ENCODE measurements around the gene PLA2G4B. TPM values are rescaled to one million over a fixed set of nuclear protein-coding genes. Genes with fewer than 3 reads are reported as not detected.
A peak's percentile ranks its signal among the peaks of the same experiment; 100 is the strongest.
"Not testable (repeated sequence)": the region's sequence is repeated elsewhere in the genome, so short reads cannot be mapped to it uniquely, and the experiment has no call there.

Gene PLA2G4B
- total RNA-seq, 2 experiments from 2014 or later, result 2.1 to 2.2 TPM

- H3K36me3 Mint-ChIP-seq, result no peaks in the 10 kb centered on the region
- H3K4me3 Mint-ChIP-seq, result no peak overlapping the region
- peaks cover 43% of the 10 kb centered on the region for H3K4me1 Mint-ChIP-seq
- H3K27ac Mint-ChIP-seq, result no peak overlapping the region
- no peaks in the 10 kb centered on the region for H3K27me3 Mint-ChIP-seq
- DNase-seq, result no peak
- H3K9me3 Mint-ChIP-seq, result no peaks in the 10 kb centered on the region
These were observed 8.5 kb upstream of the PLA2G4B start for GRCh38 chr15:41829959-41830646.

- H3K27ac Mint-ChIP-seq, result peak overlapping the region; percentile 66
- H3K27me3 Mint-ChIP-seq, H3K36me3 Mint-ChIP-seq, H3K9me3 Mint-ChIP-seq, H3K4me3 Mint-ChIP-seq: not testable (repeated sequence)
- peak; percentile 64 for DNase-seq
- H3K4me1 Mint-ChIP-seq, result peaks cover 43% of the 10 kb centered on the region
These were observed 7.4 kb upstream of the PLA2G4B start for GRCh38 chr15:41831291-41831690.

- Mint-ChIP-seq H3K27me3 (no peaks in the 10 kb centered on the region), H3K4me1 (peaks cover 43% of the 10 kb centered on the region), H3K9me3 (no peaks in the 10 kb centered on the region), H3K27ac (no peak overlapping the region), H3K4me3 (no peak overlapping the region), H3K36me3 (peaks cover 2% of the 10 kb centered on the region)
- DNase-seq, result no peak
These were observed 6.4 kb upstream of the PLA2G4B start for GRCh38 chr15:41832208-41832607.

- Mint-ChIP-seq H3K27me3 (no peaks in the 10 kb centered on the region), H3K36me3 (peaks cover 2% of the 10 kb centered on the region), H3K4me3 (peak overlapping the region; percentile 16), H3K4me1 (peaks cover 41% of the 10 kb centered on the region), H3K27ac (peak overlapping the region; percentile 26), H3K9me3 (no peaks in the 10 kb centered on the region)
- peak; percentile 18 for DNase-seq
These were observed 5.8 kb upstream of the PLA2G4B start for GRCh38 chr15:41832875-41833274.

- Mint-ChIP-seq H3K4me1 (peaks cover 34% of the 10 kb centered on the region), H3K36me3 (peaks cover 2% of the 10 kb centered on the region), H3K4me3 (no peak overlapping the region), H3K27ac (no peak overlapping the region), H3K27me3 (no peaks in the 10 kb centered on the region), H3K9me3 (no peaks in the 10 kb centered on the region)
- DNase-seq, result no peak
These were observed 4.6 kb upstream of the PLA2G4B start for GRCh38 chr15:41834096-41834495.

- peaks cover 2% of the 10 kb centered on the region for H3K36me3 Mint-ChIP-seq
- H3K4me1 Mint-ChIP-seq, result peaks cover 29% of the 10 kb centered on the region
- DNase-seq, result no peak
- H3K27ac Mint-ChIP-seq, result no peak overlapping the region
- no peaks in the 10 kb centered on the region for H3K9me3 Mint-ChIP-seq
- no peak overlapping the region for H3K4me3 Mint-ChIP-seq
- H3K27me3 Mint-ChIP-seq, result no peaks in the 10 kb centered on the region
These were observed 2.6 kb upstream of the PLA2G4B start for GRCh38 chr15:41836073-41836472.

GRCh38 chr15:41836713-41837454 lies 1.8 kb upstream of the PLA2G4B start:
- Mint-ChIP-seq H3K36me3 (peaks cover 2% of the 10 kb centered on the region), H3K4me3 (no peak overlapping the region), H3K4me1 (peaks cover 21% of the 10 kb centered on the region), H3K9me3 (no peaks in the 10 kb centered on the region), H3K27ac (no peak overlapping the region), H3K27me3 (no peaks in the 10 kb centered on the region)
- no peak for DNase-seq

- no peak for DNase-seq
- Mint-ChIP-seq H3K9me3 (no peaks in the 10 kb centered on the region), H3K4me3 (no peak overlapping the region), H3K4me1 (no peaks in the 10 kb centered on the region), H3K36me3 (peaks cover 2% of the 10 kb centered on the region), H3K27me3 (no peaks in the 10 kb centered on the region), H3K27ac (no peak overlapping the region)
These were observed 1.3 kb downstream of the PLA2G4B start for GRCh38 chr15:41839781-41840491.

- Mint-ChIP-seq H3K27ac (no peak overlapping the region), H3K4me1 (no peaks in the 10 kb centered on the region), H3K36me3 (no peaks in the 10 kb centered on the region), H3K4me3 (no peak overlapping the region), H3K9me3 (no peaks in the 10 kb centered on the region), H3K27me3 (no peaks in the 10 kb centered on the region)
- DNase-seq, result no peak
These were observed 2.0 kb downstream of the PLA2G4B start for GRCh38 chr15:41840673-41841072.

GRCh38 chr15:41841131-41841530 lies 2.5 kb downstream of the PLA2G4B start:
- H3K4me3 Mint-ChIP-seq, result no peak overlapping the region
- H3K27me3 Mint-ChIP-seq, result no peaks in the 10 kb centered on the region
- no peaks in the 10 kb centered on the region for H3K36me3 Mint-ChIP-seq
- no peaks in the 10 kb centered on the region for H3K9me3 Mint-ChIP-seq
- H3K4me1 Mint-ChIP-seq, result no peaks in the 10 kb centered on the region
- no peak overlapping the region for H3K27ac Mint-ChIP-seq
- DNase-seq, result no peak

- H3K27ac Mint-ChIP-seq, result no peak overlapping the region
- H3K4me1 Mint-ChIP-seq, result no peaks in the 10 kb centered on the region
- no peak for DNase-seq
- H3K9me3 Mint-ChIP-seq, result no peaks in the 10 kb centered on the region
- no peaks in the 10 kb centered on the region for H3K36me3 Mint-ChIP-seq
- no peak overlapping the region for H3K4me3 Mint-ChIP-seq
- no peaks in the 10 kb centered on the region for H3K27me3 Mint-ChIP-seq
These were observed 3.6 kb downstream of the PLA2G4B start for GRCh38 chr15:41842229-41842628.

- no peak overlapping the region for H3K27ac Mint-ChIP-seq
- no peak overlapping the region for H3K4me3 Mint-ChIP-seq
- H3K36me3 Mint-ChIP-seq, result no peaks in the 10 kb centered on the region
- no peaks in the 10 kb centered on the region for H3K9me3 Mint-ChIP-seq
- no peaks in the 10 kb centered on the region for H3K27me3 Mint-ChIP-seq
- H3K4me1 Mint-ChIP-seq, result no peaks in the 10 kb centered on the region
- DNase-seq, result no peak
These were observed 4.9 kb downstream of the PLA2G4B start for GRCh38 chr15:41843571-41843970.

GRCh38 chr15:41844814-41845213 lies 6.2 kb downstream of the PLA2G4B start:
- H3K36me3 Mint-ChIP-seq, result no peaks in the 10 kb centered on the region
- no peaks in the 10 kb centered on the region for H3K27me3 Mint-ChIP-seq
- H3K4me1 Mint-ChIP-seq, result no peaks in the 10 kb centered on the region
- no peak for DNase-seq
- H3K9me3 Mint-ChIP-seq, result no peaks in the 10 kb centered on the region
- H3K4me3 Mint-ChIP-seq, result no peak overlapping the region
- no peak overlapping the region for H3K27ac Mint-ChIP-seq

GRCh38 chr15:41847206-41847605 lies 8.6 kb downstream of the PLA2G4B start:
- Mint-ChIP-seq H3K27me3 (no peaks in the 10 kb centered on the region), H3K36me3 (no peaks in the 10 kb centered on the region), H3K4me3 (no peak overlapping the region), H3K4me1 (no peaks in the 10 kb centered on the region), H3K9me3 (no peaks in the 10 kb centered on the region), H3K27ac (no peak overlapping the region)
- DNase-seq, result no peak

- H3K4me3 Mint-ChIP-seq, result no peak overlapping the region
- H3K27me3 Mint-ChIP-seq, result no peaks in the 10 kb centered on the region
- H3K4me1 Mint-ChIP-seq, result no peaks in the 10 kb centered on the region
- DNase-seq, result no peak
- H3K36me3 Mint-ChIP-seq, result no peaks in the 10 kb centered on the region
- H3K9me3 Mint-ChIP-seq, result no peaks in the 10 kb centered on the region
- peak overlapping the region; percentile 26 for H3K27ac Mint-ChIP-seq
These were observed 9.3 kb downstream of the PLA2G4B start for GRCh38 chr15:41847981-41848380.

All from activated naive CD8-positive, alpha-beta T cell treated with anti-CD3 and anti-CD28 coated beads for 36 hours (primary cell).